ENCODE measurements around the gene NAIP. TPM values are rescaled to one million over a fixed set of nuclear protein-coding genes. Genes with fewer than 3 reads are reported as not detected.
"Not testable (repeated sequence)": the region's sequence is repeated elsewhere in the genome, so short reads cannot be mapped to it uniquely, and the experiment has no call there.

Gene NAIP, protein sequence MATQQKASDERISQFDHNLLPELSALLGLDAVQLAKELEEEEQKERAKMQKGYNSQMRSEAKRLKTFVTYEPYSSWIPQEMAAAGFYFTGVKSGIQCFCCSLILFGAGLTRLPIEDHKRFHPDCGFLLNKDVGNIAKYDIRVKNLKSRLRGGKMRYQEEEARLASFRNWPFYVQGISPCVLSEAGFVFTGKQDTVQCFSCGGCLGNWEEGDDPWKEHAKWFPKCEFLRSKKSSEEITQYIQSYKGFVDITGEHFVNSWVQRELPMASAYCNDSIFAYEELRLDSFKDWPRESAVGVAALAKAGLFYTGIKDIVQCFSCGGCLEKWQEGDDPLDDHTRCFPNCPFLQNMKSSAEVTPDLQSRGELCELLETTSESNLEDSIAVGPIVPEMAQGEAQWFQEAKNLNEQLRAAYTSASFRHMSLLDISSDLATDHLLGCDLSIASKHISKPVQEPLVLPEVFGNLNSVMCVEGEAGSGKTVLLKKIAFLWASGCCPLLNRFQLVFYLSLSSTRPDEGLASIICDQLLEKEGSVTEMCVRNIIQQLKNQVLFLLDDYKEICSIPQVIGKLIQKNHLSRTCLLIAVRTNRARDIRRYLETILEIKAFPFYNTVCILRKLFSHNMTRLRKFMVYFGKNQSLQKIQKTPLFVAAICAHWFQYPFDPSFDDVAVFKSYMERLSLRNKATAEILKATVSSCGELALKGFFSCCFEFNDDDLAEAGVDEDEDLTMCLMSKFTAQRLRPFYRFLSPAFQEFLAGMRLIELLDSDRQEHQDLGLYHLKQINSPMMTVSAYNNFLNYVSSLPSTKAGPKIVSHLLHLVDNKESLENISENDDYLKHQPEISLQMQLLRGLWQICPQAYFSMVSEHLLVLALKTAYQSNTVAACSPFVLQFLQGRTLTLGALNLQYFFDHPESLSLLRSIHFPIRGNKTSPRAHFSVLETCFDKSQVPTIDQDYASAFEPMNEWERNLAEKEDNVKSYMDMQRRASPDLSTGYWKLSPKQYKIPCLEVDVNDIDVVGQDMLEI (N-terminal part only)
- total RNA-seq = 10 to 100 TPM; 10.3 to 16.4 TPM

- H3K27ac ChIP-seq; intact Hi-C loops (cut with DNase I); H3K4me3 ChIP-seq; H3K4me1 ChIP-seq (replicated peaks); H3K27me3 ChIP-seq (replicated peaks; ENCODE audit: insufficient read depth); H3K36me3 ChIP-seq; H3K9me3 ChIP-seq; DNase-seq (ENCODE audit: low spot score): not testable (repeated sequence)
- no CpG with 5 or more reads among the region's 8 CpGs for WGBS
These were observed at the start of gene NAIP for GRCh38 chr5:71025289-71025953. Gene NAIP, minus strand, starts transcription at chr5:71025339. Its CDS starts 12,424 bp downstream, at chr5:71012915.

GRCh38 chr5:71067262-71067928, 42.3 kb upstream of the NAIP start, which contains the start of gene GTF2H2:
Gene GTF2H2, minus strand, starts transcription at chr5:71067676. Its CDS starts 4,913 bp downstream, at chr5:71062763.
- H3K27me3 ChIP-seq (replicated peaks; ENCODE audit: insufficient read depth); DNase-seq (ENCODE audit: low spot score); H3K4me1 ChIP-seq (replicated peaks); H3K4me3 ChIP-seq; H3K36me3 ChIP-seq; H3K27ac ChIP-seq; H3K9me3 ChIP-seq; intact Hi-C loops (cut with DNase I): not testable (repeated sequence)
- no CpG with 5 or more reads among the region's 46 CpGs for WGBS

DNA sequence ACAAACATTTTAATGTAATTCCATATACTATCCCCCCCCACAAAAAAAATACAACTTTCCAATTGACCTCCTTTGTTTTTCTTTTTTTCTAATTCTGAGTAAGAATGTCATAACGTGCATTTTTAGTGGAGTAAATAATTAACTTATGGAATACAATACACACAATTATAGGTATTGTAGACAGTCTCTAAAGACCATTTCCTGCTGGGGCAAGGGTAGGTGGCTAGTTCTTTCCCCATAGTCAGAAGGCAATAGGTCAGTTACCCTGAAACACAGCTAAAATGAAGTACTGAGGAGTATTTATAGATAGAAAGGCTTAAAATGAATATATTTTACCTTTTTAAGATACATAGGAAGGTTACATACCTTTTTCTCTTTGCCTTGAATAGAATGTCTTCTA, 36.2 kb upstream of the NAIP start:
- H3K9me3 ChIP-seq; H3K4me3 ChIP-seq; H3K27me3 ChIP-seq (replicated peaks; ENCODE audit: insufficient read depth); intact Hi-C loops (cut with DNase I); DNase-seq (ENCODE audit: low spot score); H3K36me3 ChIP-seq; H3K27ac ChIP-seq; H3K4me1 ChIP-seq (replicated peaks): not testable (repeated sequence)
- 100% methylated on average over 1 of the region's 1 CpG for WGBS

DNA sequence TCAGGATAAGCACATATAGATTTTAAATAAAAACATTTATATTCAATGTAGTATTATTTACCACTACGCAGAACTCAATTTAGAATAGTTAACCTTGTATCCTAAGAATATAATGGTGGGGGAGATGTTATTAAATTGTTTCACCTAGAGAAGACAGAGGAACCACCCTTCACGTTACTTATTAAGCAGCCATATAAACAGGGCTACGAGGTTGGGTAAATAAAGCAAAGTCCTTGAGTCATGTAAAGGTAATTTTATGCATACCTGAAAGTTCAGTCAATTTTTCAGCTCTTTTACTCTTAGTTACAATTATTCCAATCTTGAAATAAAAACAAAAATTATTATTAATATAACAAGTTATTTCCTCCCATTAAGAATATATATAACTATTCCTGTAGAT, 34.3 kb upstream of the NAIP start:
- WGBS = no CpG with 5 or more reads among the region's 3 CpGs
- H3K36me3 ChIP-seq; H3K9me3 ChIP-seq; H3K27me3 ChIP-seq (replicated peaks; ENCODE audit: insufficient read depth); intact Hi-C loops (cut with DNase I); H3K4me1 ChIP-seq (replicated peaks); DNase-seq (ENCODE audit: low spot score); H3K4me3 ChIP-seq; H3K27ac ChIP-seq: not testable (repeated sequence)

- not testable (repeated sequence) for H3K4me3 ChIP-seq
- no CpG with 5 or more reads among the region's 2 CpGs for WGBS
These were observed 19.7 kb upstream of the NAIP start for GRCh38 chr5:71044808-71045207.

DNA sequence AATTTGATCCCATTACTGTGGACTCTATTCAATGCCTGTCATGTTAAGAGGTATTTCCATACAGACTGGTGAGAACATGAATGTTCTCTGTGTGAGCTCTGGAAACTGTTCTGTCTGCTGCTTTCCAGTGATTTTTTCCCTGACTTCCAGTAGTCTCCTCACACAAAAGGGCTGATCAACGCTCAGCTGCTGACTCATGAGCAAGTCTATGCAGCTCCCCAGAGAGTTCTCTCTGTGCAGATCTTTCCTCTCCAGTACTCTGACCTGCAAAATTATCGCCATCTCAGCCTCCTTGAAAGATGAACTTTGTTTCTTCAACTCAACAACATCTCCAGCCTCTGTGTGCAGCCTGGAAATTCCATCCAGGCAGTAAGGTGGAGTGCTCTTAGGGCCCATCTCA, 19.0 kb upstream of the NAIP start:
- DNase-seq (ENCODE audit: low spot score); H3K9me3 ChIP-seq; H3K4me3 ChIP-seq; H3K36me3 ChIP-seq; intact Hi-C loops (cut with DNase I); H3K27me3 ChIP-seq (replicated peaks; ENCODE audit: insufficient read depth); H3K4me1 ChIP-seq (replicated peaks); H3K27ac ChIP-seq: not testable (repeated sequence)
- WGBS = no CpG with 5 or more reads among the region's 2 CpGs

More at GRCh38 chr5:71044808-71045207, 19.7 kb upstream of the NAIP start:
- H3K9me3 ChIP-seq; H3K27me3 ChIP-seq (replicated peaks; ENCODE audit: insufficient read depth); DNase-seq (ENCODE audit: low spot score); H3K27ac ChIP-seq; H3K36me3 ChIP-seq; intact Hi-C loops (cut with DNase I); H3K4me1 ChIP-seq (replicated peaks): not testable (repeated sequence)

- H3K4me3 ChIP-seq; H3K4me1 ChIP-seq (replicated peaks); H3K9me3 ChIP-seq; H3K27me3 ChIP-seq (replicated peaks; ENCODE audit: insufficient read depth); H3K27ac ChIP-seq; intact Hi-C loops (cut with DNase I); DNase-seq (ENCODE audit: low spot score); H3K36me3 ChIP-seq: not testable (repeated sequence)
- WGBS = no CpG with 5 or more reads among the region's 7 CpGs
These were observed 6.1 kb upstream of the NAIP start for GRCh38 chr5:71031046-71031776.

DNA sequence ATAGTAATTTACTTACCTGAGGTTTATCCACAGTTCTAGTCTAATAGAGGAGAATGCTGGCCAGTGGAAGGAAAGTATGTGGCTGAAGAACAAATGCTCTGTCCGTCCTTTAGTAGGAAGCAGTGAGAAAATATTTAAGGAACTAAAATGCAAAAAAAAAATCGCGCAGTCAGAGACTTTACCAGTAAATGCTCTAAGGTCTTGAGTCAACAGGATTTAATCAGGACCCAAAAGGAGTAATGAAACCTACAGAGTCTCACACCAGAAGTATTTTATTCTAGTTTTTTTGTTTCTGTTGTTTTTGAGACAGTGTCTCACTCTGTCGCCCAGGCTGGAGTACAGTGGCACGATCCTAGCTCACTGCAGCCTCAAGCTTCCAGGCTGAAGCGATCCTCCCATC, 4.5 kb downstream of the NAIP start:
- no CpG with 5 or more reads among the region's 6 CpGs for WGBS
- DNase-seq (ENCODE audit: low spot score); H3K27ac ChIP-seq; H3K4me1 ChIP-seq (replicated peaks); H3K27me3 ChIP-seq (replicated peaks; ENCODE audit: insufficient read depth); intact Hi-C loops (cut with DNase I); H3K36me3 ChIP-seq; H3K4me3 ChIP-seq; H3K9me3 ChIP-seq: not testable (repeated sequence)

DNA sequence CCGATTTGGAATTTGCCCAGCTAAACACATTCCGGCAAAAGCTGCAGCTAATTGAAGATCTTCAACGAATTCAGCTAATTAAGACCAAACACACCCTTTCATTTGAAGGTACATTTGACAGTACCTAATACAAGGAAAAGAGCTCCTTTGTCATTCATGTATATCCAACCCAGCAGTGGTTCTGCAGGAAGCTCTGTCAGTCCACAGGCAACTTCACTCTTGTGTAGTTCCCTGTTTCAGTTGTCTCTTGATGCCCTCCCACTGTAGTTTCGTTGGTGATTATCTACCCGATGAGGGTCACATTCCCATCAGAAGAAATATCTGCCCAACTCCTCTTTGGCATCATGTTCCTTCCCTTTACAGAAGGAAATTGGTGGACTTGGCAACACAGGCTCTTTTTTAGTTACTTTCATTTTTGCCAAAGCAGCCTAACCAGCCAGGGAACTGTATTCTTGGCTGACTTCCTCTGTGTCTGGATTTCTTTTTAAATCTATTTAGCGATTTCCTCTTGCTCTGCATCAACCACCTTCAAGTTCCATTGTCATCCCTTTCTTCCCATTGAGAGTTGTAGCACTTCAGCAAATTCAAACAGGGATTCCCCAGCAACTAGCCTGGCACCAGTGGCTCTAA, 6.6 kb downstream of the NAIP start:
- H3K27ac ChIP-seq; DNase-seq (ENCODE audit: low spot score); H3K4me1 ChIP-seq (replicated peaks); H3K9me3 ChIP-seq; intact Hi-C loops (cut with DNase I); H3K36me3 ChIP-seq; H3K4me3 ChIP-seq; H3K27me3 ChIP-seq (replicated peaks; ENCODE audit: insufficient read depth): not testable (repeated sequence)
- WGBS = no CpG with 5 or more reads among the region's 6 CpGs
